HG03469 (cell line): ENCODE measurements around the gene OR51A4.
"Not testable (repeated sequence)": the region's sequence is repeated elsewhere in the genome, so short reads cannot be mapped to it uniquely, and the experiment has no call there.

Experiments used
- ATAC-seq: cut with Tn5 transposase; IDR thresholded peaks from one replicate; pipeline ENCODE4 v1.9.1; 2021; ENCODE audit warnings: mild to moderate bottlenecking, moderate library complexity, moderate number of reproducible peaks; ENCODE audit not compliant: unreplicated experiment

The OR51A4 gene

GRCh38 chr11:4947505-4947904, at the start of gene OR51A4:
OR51A4 (minus strand) TSS chr11:4947605; CDS start chr11:4947100, 505 bp downstream.
- no peak for ATAC-seq

GRCh38 chr11:4994551-4994950, 47.1 kb upstream of the OR51A4 start, which contains the start of gene OR51L1:
OR51L1 (plus strand) TSS chr11:4994851; CDS start chr11:4998983, 4,132 bp downstream.
- no peak for ATAC-seq

GRCh38 chr11:4991060-4991459, 43.7 kb upstream of the OR51A4 start:
- no peak for ATAC-seq

GRCh38 chr11:4983841-4984240, 36.4 kb upstream of the OR51A4 start:
- ATAC-seq: no peak

GRCh38 chr11:4982678-4983077, 35.3 kb upstream of the OR51A4 start:
- no peak for ATAC-seq

GRCh38 chr11:4979036-4979435, 31.6 kb upstream of the OR51A4 start:
- ATAC-seq: no peak

GRCh38 chr11:4975436-4975835, 28.0 kb upstream of the OR51A4 start:
- ATAC-seq: no peak

GRCh38 chr11:4962816-4963215, 15.4 kb upstream of the OR51A4 start:
- ATAC-seq: no peak

- no peak for ATAC-seq
Observed at GRCh38 chr11:4960877-4961276, 13.5 kb upstream of the OR51A4 start.

- ATAC-seq: no peak
Observed at GRCh38 chr11:4957396-4957795, 10.0 kb upstream of the OR51A4 start.

GRCh38 chr11:4955613-4956012, 8.2 kb upstream of the OR51A4 start, which contains the start of gene OR51A2:
OR51A2 (minus strand) TSS chr11:4955713; CDS start chr11:4955713, 0 bp downstream.
- not testable (repeated sequence) for ATAC-seq

- no peak for ATAC-seq
Observed at GRCh38 chr11:4936745-4937144, 10.7 kb downstream of the OR51A4 start.

- ATAC-seq: no peak
Observed at GRCh38 chr11:4932751-4933150, 14.7 kb downstream of the OR51A4 start.

GRCh38 chr11:4926608-4927007, 20.8 kb downstream of the OR51A4 start:
- no peak for ATAC-seq

- ATAC-seq: no peak
Observed at GRCh38 chr11:4924239-4924638, 23.2 kb downstream of the OR51A4 start, which contains the start of gene OR51G1. OR51G1 (minus strand) TSS chr11:4924339; CDS start chr11:4924339, 0 bp downstream.

GRCh38 chr11:4922304-4922703, 25.1 kb downstream of the OR51A4 start:
- no peak for ATAC-seq

- no peak for ATAC-seq
Observed at GRCh38 chr11:4921796-4922195, 25.6 kb downstream of the OR51A4 start.

- ATAC-seq: no peak
Observed at GRCh38 chr11:4919250-4919649, 28.2 kb downstream of the OR51A4 start, which contains the start of gene OR51G2. OR51G2 (minus strand) TSS chr11:4919350; CDS start chr11:4915663, 3,687 bp downstream.

- no peak for ATAC-seq
Observed at GRCh38 chr11:4916581-4916980, 30.8 kb downstream of the OR51A4 start.

- no peak for ATAC-seq
Observed at GRCh38 chr11:4903484-4903883, 43.9 kb downstream of the OR51A4 start, which contains the start of gene OR51A7. OR51A7 (plus strand) TSS chr11:4903783; CDS start chr11:4907370, 3,587 bp downstream.
